A549 treated with AZD9567 at 1 μM for 4 hours (cell line): ENCODE measurements around the gene SPCS2. TPM values are rescaled to one million over a fixed set of nuclear protein-coding genes. Genes with fewer than 3 reads are reported as not detected.

ENCODE experiments used
- total RNA-seq: library from RNA; stranded (reverse); fragments of 200-300 nt; extraction: Qiagen RNA extraction; gene quantifications from 5 replicates; pipeline ENCODE4 v1.2.3, GENCODE V29; 2022; ENCODE audit not compliant: insufficient read depth

SPCS2 gene
- 136 to 264 TPM (median 244 TPM) in 5 replicates for total RNA-seq

GRCh38 chr11:74948898-74949752 is at the start of gene SPCS2, which contains the start of gene XRRA1:
SPCS2 (plus strand) TSS chr11:74949266; CDS start chr11:74949286, 20 bp downstream.
XRRA1 (minus strand) TSS chr11:74949091; CDS start chr11:74940878, 8,213 bp downstream.

DNA sequence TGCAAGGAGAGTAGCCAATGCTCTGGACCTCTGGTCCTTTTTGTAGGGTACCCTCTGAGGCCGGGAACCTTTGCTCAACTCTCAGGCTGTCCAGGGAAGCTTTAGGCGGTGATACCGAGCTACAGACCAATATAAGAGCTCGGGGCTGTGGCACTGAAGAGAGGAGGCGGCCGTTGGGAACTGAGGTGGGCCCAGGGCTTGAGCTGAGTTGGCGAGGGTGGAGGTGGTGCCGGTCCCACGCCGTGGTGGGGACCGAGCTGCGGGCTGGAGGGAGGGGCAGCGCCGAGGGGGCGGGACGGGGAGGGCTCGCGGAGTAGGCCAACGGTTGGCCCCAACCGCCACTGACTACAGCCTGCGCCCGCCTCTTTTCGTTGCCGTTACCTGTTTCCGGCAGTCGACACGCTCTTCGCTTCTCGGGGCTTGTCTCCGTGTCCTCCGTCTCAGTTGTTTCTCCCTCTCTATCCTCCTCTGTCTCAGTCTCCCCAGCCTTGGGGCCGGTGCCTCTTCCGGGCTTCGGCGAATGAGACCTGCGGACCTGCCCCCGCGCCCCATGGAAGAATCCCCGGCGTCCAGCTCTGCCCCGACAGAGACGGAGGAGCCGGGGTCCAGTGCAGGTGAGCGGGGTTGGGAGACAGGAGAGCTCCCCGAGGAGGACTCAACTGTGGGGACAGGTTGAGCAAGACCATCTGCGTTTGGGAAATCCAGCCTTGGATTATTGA is 39.6 kb downstream of the SPCS2 start, which contains the start of gene NEU3:
NEU3 (plus strand) TSS at position 393 of the 719 bp plus-strand sequence; CDS start at position 521, 128 bp downstream.

Other genes starting within 250 kb of the SPCS2 start
- gene CHRDL2, start 217.8 kb upstream of the SPCS2 start, total RNA-seq = 2.7 to 9.3 TPM (median 4.6 TPM) in 5 replicates
- 4.1 to 6.0 TPM (median 4.4 TPM) in 5 replicates for gene RNF169, start 200.4 kb upstream of the SPCS2 start, total RNA-seq
- gene XRRA1, start 175 bp upstream of the SPCS2 start, total RNA-seq = 4.2 to 5.8 TPM (median 4.7 TPM) in 5 replicates
- gene NEU3, start 39.7 kb downstream of the SPCS2 start, total RNA-seq = 3.1 to 4.5 TPM (median 3.8 TPM) in 5 replicates
- not detected in 5 replicates for gene OR2AT4, start 147.6 kb downstream of the SPCS2 start, total RNA-seq
- 3.2 to 5.7 TPM (median 3.8 TPM) in 5 replicates for gene SLCO2B1, start 201.8 kb downstream of the SPCS2 start, total RNA-seq